Measurements from ENCODE around the gene LASP1NB.

The LASP1NB gene

DNA sequence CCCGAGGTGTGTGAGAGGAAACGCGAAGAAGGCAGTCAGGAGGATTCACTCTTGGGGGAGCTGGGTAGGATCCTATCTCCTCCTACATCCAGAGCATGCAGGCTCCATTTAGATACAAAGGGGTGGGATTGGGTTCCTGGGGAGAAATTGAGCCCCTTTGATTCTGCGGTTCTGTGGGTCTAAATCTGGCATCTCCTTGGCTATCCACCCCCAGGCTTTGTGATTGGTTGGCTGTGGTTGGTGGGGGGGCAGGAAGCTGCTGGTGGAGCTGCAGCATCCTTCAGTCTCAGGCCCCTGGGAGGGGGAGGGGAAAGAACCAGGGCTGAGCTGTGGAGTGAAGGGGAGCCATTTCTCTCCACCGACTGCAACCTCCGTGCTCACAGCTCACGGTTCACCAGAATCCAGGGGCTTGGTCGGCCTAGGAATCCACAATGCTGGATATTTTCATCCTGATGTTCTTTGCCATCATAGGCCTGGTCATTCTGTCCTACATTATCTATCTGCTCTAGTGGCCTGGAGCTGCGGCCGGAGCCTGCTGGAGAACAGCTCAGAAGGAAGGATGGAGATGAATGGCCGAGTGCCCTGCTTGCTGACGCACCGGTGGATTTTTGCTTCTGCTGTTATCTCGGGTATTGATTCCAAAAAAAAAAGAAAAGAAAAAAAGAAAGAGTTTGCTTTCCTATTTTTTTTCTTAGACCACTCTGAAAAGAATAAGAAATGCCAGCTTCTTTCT is at the start of gene LASP1NB:
TSS of gene LASP1NB (plus strand) at position 352 of the 733 bp plus-strand sequence.
- no peak for TF ChIP-seq CTCF (IDR thresholded peaks at IDR 0.05; ENCODE audit: low read depth, low read length, missing control alignments)
- H3K4me3 ChIP-seq (ENCODE audit: low read depth, low read length), result no peak within 1 kb of the TSS
- no peak for DNase-seq (ENCODE audit: low read depth)
- in situ Hi-C loops (cut with HindIII; ENCODE audit: low sequenced_read_pairs), result no loop called here

GRCh38 chr17:38877130-38877851 is 48.1 kb upstream of the LASP1NB start:
- H3K4me3 ChIP-seq (ENCODE audit: low read depth, low read length), result no peak overlapping the region
- in situ Hi-C loops (cut with HindIII; ENCODE audit: low sequenced_read_pairs), result no loop called here
- no peak for DNase-seq (ENCODE audit: low read depth)
- TF ChIP-seq CTCF (IDR thresholded peaks at IDR 0.05; ENCODE audit: low read depth, low read length, missing control alignments), result no peak

- no peak overlapping the region for H3K4me3 ChIP-seq (ENCODE audit: low read depth, low read length)
- in situ Hi-C loops (cut with HindIII; ENCODE audit: low sequenced_read_pairs), result no loop called here
- DNase-seq (ENCODE audit: low read depth), result peak; percentile 69
- no peak for TF ChIP-seq CTCF (IDR thresholded peaks at IDR 0.05; ENCODE audit: low read depth, low read length, missing control alignments)
Measured at GRCh38 chr17:38879878-38880665, 45.3 kb upstream of the LASP1NB start.

DNA sequence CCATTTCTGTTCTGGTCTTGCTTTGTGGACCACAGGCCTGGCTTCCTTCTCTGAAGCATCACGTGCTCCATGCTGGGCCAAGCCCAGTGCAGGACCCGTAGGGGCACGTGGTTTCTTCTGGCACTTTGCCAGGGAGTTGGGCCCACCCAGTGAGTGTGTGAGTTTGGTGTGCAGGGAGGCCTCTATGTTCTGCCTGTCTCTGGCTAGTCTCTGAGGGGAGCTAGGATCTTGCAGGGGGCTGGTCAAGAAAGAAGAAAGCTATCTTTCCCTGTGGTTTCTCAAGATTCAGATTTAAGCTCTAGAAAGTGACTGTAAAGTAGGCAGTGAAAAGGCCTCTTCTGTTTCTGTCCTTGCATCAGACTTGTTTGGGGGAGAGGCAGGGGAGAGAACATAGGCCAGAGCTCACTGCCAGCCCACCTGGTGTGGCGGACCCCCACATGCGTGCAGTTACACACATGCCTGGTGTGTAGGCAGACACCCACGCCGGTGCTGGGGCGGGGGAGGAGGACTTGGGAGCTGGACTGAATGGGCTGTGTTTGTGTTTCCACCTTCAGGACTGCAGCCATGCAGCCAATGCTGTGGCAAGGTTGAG is 43.7 kb upstream of the LASP1NB start:
- no peak overlapping the region for H3K4me3 ChIP-seq (ENCODE audit: low read depth, low read length)
- TF ChIP-seq CTCF (IDR thresholded peaks at IDR 0.05; ENCODE audit: low read depth, low read length, missing control alignments), result no peak
- in situ Hi-C loops (cut with HindIII; ENCODE audit: low sequenced_read_pairs), result no loop called here
- DNase-seq (ENCODE audit: low read depth), result no peak

DNA sequence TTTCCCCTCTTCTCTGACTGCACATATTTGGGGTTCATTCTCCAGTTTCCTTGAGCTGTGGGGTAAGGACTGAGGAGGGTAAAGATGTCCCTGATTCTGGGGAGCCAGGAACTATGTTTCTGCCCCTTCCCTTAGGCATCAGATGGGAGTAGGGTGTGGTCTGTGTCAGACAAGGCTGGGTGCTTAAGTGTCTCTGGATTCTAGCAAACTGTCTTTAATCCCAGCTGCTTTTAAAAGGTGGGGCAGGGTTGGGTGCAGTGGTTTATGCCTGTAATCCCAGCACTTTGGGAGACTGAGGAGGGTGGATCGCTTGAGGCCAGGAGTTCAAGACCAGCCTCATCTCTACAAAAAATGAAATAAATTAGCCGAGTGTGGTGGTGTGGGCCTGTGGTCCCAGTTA is 42.5 kb upstream of the LASP1NB start:
- no peak for TF ChIP-seq CTCF (IDR thresholded peaks at IDR 0.05; ENCODE audit: low read depth, low read length, missing control alignments)
- DNase-seq (ENCODE audit: low read depth), result no peak
- in situ Hi-C loops (cut with HindIII; ENCODE audit: low sequenced_read_pairs), result no loop called here
- H3K4me3 ChIP-seq (ENCODE audit: low read depth, low read length), result no peak overlapping the region

Measured in astrocyte of the cerebellum (primary cell).